DMS153 treated with DMSO at 0.1 percent for 48 hours (cell line): ENCODE data around the gene CSTPP1.
A peak's percentile ranks its signal among the peaks of the same experiment; 100 is the strongest.

Experiments used
- DNase-seq: peaks from one replicate; lab custom pipeline; 2025; ENCODE audit not compliant: unreplicated experiment; lab: John Stamatoyannopoulos, UW

The CSTPP1 gene

DNA sequence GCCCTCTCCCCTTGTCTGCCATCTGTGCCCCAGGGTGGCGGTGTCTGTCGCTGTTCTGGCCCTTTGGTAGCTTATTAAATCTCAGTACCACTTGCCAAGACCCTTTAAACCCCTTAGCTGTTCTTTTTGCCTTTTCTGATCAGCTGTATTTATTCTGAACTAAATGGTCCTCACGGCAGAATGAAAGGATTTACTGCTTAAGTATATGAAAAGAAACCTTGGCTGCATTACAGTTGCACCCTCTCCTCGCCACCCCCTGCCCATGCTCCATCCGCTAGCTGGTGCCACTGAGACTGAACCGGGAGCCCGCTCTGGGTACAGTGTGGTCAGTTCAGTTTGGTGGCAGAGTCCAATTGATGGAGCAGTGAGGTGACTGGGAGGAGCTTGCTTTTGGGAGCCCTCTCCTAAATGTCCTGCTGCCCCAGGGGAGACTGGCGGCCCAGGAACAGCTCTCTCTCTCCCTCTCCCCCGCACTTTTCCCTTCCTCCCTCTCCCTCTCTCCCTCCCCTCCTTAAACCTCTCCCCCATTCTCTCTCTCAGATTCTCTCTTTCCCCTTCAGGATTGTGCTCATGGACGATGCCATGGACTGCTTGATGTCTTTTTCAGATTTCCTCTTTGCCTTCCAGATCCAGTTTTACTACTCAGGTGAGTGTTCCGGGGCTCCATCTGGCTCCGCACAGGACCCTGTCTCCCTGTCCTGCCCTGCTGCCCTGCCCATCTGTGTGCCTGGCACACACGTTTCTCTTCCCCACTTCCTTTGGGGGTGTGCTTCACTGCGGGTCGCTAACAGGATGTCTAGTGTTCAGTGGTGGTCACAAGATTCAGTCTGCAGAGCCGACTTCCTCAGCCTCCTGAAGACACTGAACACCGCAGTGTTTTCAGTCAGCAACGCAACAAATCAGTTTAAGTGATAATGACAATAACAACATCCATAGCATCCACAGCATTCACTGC, 218.3 kb downstream of the CSTPP1 start:
- DNase-seq: no peak

DNA sequence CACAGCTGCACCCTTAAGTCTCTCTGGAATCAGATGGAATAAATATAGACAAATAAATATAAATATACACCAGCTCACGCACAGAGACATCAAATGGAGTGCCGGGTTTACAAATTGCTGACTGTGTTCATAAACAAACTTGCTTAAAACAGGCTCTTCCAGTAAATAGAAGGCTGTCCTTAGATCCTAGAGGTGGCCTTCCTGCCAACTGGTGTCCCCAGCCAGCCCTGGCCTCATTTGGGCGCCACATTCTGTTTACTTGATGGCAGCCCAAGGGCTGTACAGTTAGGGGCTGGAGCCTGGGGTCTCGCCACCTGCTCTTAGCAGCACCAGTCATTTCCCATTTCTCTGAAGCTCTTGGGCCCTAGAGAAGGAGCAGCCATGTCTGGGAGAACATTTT, 219.3 kb downstream of the CSTPP1 start:
- DNase-seq: no peak

DNA sequence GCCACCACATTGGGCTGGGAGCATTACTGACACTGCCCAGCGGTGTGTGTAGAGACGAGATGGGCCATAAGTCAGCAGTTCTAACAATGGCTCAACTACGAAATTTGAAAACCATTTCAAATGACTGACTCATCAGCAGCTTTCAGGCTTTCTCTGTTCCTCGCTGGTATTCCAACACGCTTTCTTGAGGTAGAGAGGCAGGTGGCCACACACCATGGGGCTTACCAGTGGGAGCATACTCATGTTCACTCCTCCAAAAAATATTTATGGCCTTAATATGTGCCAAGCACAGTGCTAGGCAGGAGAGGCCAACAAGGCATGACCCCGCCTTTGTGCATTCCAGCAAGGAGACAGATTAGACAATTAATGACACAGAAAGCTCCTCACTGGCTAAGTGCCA, 219.8 kb downstream of the CSTPP1 start:
- no peak for DNase-seq

DNA sequence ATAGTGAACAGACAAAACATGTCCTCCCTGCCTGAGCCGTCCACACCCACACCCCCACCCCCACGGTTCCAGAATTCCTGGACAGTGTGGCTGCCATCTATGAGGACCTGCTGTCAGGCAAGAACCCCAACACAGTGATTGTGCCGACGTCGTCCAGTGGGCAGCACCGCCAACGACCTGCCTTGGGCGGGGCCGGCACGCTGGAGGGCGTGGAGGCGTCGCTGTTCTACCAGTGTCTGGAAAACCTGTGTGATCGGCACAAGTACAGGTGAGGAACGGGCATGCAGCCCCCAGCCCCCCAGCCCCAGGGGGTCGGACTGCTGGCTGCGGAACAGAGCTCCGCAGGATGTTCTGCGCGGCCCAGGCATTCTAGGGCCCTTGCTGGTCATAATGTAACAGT, 220.4 kb downstream of the CSTPP1 start:
- DNase-seq: no peak

DNA sequence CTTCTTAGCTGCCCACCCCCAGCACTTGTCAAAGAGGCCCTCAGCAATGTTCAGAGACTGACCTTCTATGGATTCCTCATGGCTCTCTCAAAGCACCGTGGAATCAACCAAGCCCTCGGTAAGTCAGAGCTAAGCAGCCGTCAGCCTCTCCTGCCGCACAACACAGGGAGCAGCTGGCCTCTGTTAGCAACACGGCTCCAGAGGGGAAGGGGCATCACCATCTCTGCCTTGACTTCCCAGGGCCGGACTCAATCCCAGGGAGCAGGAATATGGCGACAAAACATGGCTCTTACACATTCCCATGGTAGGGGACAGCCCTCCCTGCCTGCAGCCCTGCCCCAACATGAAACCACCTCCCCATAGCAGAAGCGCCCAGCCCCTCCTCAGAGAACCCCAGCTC, 221.2 kb downstream of the CSTPP1 start:
- no peak for DNase-seq

GRCh38 chr11:47158242-47158641, 221.7 kb downstream of the CSTPP1 start:
- no peak for DNase-seq

GRCh38 chr11:47160753-47161133, 224.2 kb downstream of the CSTPP1 start:
- DNase-seq: no peak

- peak; percentile 50 for DNase-seq
Measured at GRCh38 chr11:47161134-47161854, 224.7 kb downstream of the CSTPP1 start.

- DNase-seq: no peak
Measured at GRCh38 chr11:47161890-47162289, 225.3 kb downstream of the CSTPP1 start.

DNA sequence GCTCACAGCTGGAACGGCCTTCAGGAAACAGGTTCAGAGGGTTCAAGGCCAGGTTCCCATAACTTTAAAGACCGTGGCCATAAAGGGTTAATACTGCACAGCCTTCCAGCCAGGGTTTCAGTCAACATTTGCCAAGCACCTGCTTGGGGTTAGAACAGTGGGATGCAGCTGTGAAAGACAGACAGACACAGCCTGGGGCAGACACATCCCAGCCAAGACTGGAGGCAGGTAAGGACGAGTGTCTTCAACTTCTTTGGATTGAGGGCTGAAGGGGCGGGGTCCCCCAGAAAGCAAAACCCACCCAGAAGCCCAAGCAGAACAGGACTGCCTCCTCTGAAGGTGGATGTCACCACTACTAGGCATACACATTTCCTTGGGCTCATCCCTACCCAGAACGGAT, 225.9 kb downstream of the CSTPP1 start:
- DNase-seq: no peak

GRCh38 chr11:47163193-47163592, 226.6 kb downstream of the CSTPP1 start:
- no peak for DNase-seq

GRCh38 chr11:47163898-47164297, 227.3 kb downstream of the CSTPP1 start:
- DNase-seq: no peak

GRCh38 chr11:47164321-47164720, 227.8 kb downstream of the CSTPP1 start:
- DNase-seq: no peak

DNA sequence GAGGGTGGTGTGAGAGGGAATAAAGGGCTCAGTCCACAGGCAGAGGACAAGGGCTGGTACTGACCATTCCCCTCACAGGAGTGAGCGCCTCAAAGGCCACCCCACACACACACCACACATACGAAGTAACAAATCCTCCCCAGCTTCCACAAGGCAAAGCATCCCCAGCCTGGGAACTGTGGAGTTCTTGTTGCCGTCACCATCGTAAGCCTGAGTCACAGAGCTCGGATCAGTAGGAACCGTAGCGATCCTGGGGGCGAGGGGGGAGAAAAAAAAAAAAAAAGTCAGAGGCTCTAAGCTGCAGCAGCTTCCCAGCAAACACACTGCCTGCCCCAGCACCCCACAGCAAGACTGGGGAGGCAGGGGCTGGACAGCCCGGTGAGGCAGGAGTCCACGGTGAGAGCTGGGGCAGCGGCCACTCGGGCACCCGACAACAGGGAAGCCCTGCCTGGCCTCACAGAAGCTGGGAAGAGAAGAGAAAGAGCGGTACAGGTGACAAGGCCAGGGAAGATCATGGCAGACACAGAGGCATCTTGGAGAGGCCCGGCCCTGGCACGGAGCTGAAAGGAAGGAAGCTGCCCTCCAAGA, 228.8 kb downstream of the CSTPP1 start:
- no peak for DNase-seq

DNA sequence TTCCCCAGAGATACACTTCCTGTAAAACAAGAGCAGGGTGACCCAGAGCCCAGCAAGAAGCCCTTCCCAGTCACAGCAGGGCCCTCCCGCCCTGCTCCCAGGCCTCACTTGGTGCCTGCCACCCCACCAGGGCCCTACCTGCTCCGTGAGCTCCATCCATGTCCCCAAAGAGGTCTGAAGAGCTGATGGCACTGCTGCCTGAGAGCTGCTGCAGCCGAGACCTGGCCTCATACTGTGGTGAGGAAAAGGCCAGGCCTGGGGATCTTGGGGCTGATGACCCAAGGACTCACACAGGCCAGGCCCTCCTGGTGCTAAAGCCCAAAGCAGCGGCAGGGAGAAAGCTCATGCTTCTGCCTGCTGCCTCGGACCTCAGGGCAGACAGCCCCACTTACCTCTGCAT, 229.8 kb downstream of the CSTPP1 start:
- DNase-seq: no peak

DNA sequence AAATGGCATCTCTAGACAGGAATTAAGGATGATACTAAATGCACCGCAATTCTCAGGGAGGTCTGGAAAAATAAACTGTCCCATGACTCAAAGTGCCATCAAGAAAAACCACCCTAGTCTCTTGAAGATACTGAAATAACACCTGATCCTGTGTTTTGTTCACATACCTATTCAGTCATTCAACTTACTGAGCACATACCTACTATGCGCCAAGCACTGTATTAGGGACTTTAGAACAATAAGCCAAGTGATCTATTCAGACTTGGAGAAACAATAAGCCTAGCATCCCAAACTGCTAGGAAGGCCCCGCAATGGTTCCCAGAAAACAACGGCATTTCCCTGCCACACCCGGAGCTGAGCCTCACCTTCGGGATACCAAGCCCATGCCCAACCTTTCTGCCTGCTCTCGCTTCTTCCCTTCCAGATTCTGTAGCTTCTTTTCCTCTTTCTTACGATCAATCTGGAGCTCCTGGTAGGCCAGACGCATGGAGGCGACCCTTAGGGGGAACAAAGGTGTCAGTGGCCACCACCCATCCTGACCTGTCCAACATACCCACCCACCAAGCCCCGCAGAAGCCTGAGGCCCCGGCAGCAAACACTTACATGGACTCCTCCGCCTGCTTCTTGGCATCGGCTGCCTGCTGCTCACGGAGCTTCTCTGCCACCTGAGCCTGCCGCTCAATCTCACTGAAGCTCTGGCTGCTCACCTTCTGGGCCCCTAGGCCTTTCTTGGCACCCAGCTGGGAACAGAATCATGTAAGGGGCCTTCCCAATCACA, 234.7 kb downstream of the CSTPP1 start:
- DNase-seq: no peak

GRCh38 chr11:47171856-47172255, 235.3 kb downstream of the CSTPP1 start:
- DNase-seq: no peak

DNA sequence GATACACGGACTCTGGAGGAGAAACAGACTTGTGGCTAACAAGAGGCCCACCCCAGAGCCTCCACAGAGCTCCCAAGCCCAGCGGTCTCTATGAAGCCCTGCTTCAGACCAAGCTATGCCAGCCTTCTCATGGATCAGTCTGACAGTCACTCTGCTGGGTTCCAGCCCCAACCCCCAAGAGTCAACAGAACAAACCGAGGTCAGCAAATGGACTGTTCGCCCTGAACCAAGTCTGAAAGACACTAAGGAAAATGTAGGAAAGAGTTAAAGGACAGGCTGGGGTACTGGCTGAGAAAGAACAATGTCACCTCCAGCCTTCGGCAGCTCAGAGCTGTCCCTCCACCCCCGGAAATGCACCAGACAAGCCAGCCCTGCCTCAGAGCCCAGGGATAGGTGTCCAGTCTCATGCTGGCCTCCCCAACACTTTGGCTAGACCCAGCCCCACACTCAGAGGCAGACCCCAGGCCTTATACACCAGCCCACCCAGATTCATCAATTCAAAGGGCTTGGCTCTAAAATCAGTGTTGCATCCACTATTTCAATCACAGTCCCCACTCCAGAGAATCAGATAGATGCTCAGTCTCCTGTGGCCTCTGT, 236.3 kb downstream of the CSTPP1 start:
- no peak for DNase-seq

- no peak for DNase-seq
Measured at GRCh38 chr11:47175746-47176327, 239.3 kb downstream of the CSTPP1 start.
